ENCODE measurements around the gene ARMC9.

DNA sequence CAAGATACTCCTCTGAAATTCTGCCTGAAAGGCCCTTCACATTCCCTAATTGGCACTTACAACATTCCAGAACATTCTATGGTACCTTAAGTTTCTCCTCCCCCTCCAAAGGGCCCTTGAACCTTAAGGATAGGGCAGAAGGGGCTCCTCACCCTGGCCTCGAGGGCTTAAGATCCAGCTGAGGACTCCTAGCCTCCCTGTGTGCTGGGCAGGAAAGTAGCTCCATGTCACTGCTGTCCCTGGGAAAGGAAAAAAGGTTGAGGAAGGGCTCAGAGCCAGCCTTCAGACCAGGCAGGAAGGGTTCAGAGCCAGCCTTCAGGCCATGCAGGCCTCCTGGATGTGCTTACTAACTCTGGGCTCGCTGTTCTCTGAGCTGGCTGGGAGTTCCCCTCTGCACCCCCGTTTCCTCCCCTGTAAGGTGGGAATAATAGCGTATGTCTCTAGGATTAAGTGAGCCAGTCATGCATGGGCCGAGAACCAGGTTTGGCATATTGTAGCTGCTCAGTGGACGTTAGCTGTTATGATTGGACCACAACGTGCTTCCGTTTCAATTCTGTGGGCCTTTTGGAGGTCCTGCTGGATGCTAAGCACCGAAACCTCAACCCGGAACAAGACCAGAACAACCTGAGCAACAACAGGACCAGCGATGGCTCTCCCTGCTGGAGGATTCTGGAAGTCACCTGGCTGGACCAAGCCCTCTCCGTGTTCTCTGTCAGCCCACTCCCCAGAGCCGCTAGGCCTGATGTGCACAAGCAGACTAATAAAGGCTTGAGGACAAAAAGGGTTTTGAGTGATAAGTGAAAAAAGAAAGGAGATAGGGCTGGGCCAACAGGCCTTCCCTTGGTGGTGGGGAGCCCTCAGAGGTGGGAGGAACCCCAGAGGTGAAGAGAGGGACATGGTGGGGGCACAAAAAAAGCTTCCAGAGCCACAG lies 196.0 kb downstream of the ARMC9 start:
- TF ChIP-seq, protein P1, sequence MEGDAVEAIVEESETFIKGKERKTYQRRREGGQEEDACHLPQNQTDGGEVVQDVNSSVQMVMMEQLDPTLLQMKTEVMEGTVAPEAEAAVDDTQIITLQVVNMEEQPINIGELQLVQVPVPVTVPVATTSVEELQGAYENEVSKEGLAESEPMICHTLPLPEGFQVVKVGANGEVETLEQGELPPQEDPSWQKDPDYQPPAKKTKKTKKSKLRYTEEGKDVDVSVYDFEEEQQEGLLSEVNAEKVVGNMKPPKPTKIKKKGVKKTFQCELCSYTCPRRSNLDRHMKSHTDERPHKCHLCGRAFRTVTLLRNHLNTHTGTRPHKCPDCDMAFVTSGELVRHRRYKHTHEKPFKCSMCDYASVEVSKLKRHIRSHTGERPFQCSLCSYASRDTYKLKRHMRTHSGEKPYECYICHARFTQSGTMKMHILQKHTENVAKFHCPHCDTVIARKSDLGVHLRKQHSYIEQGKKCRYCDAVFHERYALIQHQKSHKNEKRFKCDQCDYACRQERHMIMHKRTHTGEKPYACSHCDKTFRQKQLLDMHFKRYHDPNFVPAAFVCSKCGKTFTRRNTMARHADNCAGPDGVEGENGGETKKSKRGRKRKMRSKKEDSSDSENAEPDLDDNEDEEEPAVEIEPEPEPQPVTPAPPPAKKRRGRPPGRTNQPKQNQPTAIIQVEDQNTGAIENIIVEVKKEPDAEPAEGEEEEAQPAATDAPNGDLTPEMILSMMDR (IDR thresholded peaks at IDR 0.05): no peak
- TF ChIP-seq POLR2A (IDR thresholded peaks at IDR 0.05): no peak

Measured in lower leg skin (tissue), 3 donors.